ENCODE data around the gene DENND4B. TPM values are rescaled to one million over a fixed set of nuclear protein-coding genes. Genes with fewer than 3 reads are reported as not detected.

Gene DENND4B
- polyA plus RNA-seq, 2 donors = 14.7 to 31.6 TPM

- Histone ChIP-seq H3K36me3 (ENCODE audit: control insufficient read depth in 2 of 2, insufficient read depth in 2 of 2, low read length in 1 of 2) (peaks cover 7 to 27% of the 10 kb centered on the region in 2 donors), H3K27me3 (ENCODE audit: control insufficient read depth in 1 of 2, insufficient read depth in 2 of 2, low read length in 2 of 2) (no peaks in the 10 kb centered on the region), H3K4me1 (ENCODE audit: control insufficient read depth in 2 of 2, insufficient read depth in 2 of 2, low read length in 1 of 2) (no peaks in the 10 kb centered on the region), H3K9me3 (ENCODE audit: control insufficient read depth in 2 of 2, insufficient read depth in 1 of 2, low read depth in 1 of 2, low read length in 1 of 2) (no peaks in the 10 kb centered on the region), H3K4me3 (ENCODE audit: low read depth in 1 of 2, low read length in 2 of 2) (no peak overlapping the region), H3K27ac (ENCODE audit: low read depth in 2 of 2, low read length in 1 of 2) (no peak overlapping the region)
- WGBS, 2 donors = 90 to 95% methylated on average over 5 of the region's 5 CpGs
Measured at GRCh38 chr1:153929426-153929825, 17.1 kb downstream of the DENND4B start.

DNA sequence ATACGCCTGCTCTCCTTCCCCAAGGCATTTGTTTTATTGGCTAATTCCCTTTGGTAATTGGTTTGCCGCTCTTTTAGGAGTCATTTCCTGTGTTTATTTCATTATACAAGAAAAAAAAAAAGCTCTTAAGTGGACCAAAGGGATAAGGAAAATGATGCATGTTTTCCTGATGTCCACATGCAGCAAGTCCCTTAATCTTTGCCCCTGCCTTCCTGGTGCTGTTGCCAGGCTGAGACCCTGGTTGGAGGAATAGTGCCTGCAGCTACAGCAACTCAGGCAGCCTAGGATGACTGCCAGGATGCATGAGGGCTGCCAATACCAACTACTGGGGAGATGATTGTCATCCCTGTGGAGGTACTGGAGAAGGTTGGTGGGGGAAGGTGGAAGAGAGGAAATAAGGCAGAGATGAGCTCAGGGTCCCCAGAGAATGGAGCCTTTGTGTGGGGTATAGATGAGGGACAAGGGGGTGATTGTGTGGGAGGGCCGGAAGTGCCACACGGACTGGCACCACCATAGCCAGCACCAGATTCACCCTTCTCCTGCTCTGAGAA, 17.7 kb downstream of the DENND4B start:
- H3K4me3 ChIP-seq (ENCODE audit: low read depth in 1 of 2, low read length in 2 of 2) = no peak overlapping the region
- WGBS, 2 donors = 55 to 58% methylated on average over 4 of the region's 4 CpGs
- H3K27ac ChIP-seq (ENCODE audit: low read depth in 2 of 2, low read length in 1 of 2) = no peak overlapping the region

GRCh38 chr1:153928245-153928644, 18.3 kb downstream of the DENND4B start:
- Histone ChIP-seq H3K9me3 (ENCODE audit: control insufficient read depth in 2 of 2, insufficient read depth in 1 of 2, low read depth in 1 of 2, low read length in 1 of 2) (no peaks in the 10 kb centered on the region), H3K4me3 (ENCODE audit: low read depth in 1 of 2, low read length in 2 of 2) (no peak overlapping the region), H3K36me3 (ENCODE audit: control insufficient read depth in 2 of 2, insufficient read depth in 2 of 2, low read length in 1 of 2) (peaks cover 7 to 19% of the 10 kb centered on the region in 2 donors), H3K4me1 (ENCODE audit: control insufficient read depth in 2 of 2, insufficient read depth in 2 of 2, low read length in 1 of 2) (no peaks in the 10 kb centered on the region), H3K27ac (ENCODE audit: low read depth in 2 of 2, low read length in 1 of 2) (no peak overlapping the region), H3K27me3 (ENCODE audit: control insufficient read depth in 1 of 2, insufficient read depth in 2 of 2, low read length in 2 of 2) (no peaks in the 10 kb centered on the region)
- 68 to 77% methylated on average over 1 of the region's 1 CpG for WGBS, 2 donors

More for the DNA sequence above, 17.7 kb downstream of the DENND4B start:
- peaks cover 7 to 25% of the 10 kb centered on the region in 2 donors for H3K36me3 ChIP-seq (ENCODE audit: control insufficient read depth in 2 of 2, insufficient read depth in 2 of 2, low read length in 1 of 2)
- H3K4me1 ChIP-seq (ENCODE audit: control insufficient read depth in 2 of 2, insufficient read depth in 2 of 2, low read length in 1 of 2) = no peaks in the 10 kb centered on the region
- no peaks in the 10 kb centered on the region for H3K27me3 ChIP-seq (ENCODE audit: control insufficient read depth in 1 of 2, insufficient read depth in 2 of 2, low read length in 2 of 2)
- no peaks in the 10 kb centered on the region for H3K9me3 ChIP-seq (ENCODE audit: control insufficient read depth in 2 of 2, insufficient read depth in 1 of 2, low read depth in 1 of 2, low read length in 1 of 2)

GRCh38 chr1:153926405-153926804, 20.1 kb downstream of the DENND4B start:
- H3K36me3 ChIP-seq (ENCODE audit: control insufficient read depth in 2 of 2, insufficient read depth in 2 of 2, low read length in 1 of 2) = peaks cover 3 to 7% of the 10 kb centered on the region in 2 donors
- H3K4me1 ChIP-seq (ENCODE audit: control insufficient read depth in 2 of 2, insufficient read depth in 2 of 2, low read length in 1 of 2) = peaks cover 0 to 3% of the 10 kb centered on the region in 2 donors
- no peak overlapping the region for H3K27ac ChIP-seq (ENCODE audit: low read depth in 2 of 2, low read length in 1 of 2)
- no peak overlapping the region for H3K4me3 ChIP-seq (ENCODE audit: low read depth in 1 of 2, low read length in 2 of 2)
- H3K27me3 ChIP-seq (ENCODE audit: control insufficient read depth in 1 of 2, insufficient read depth in 2 of 2, low read length in 2 of 2) = no peaks in the 10 kb centered on the region
- H3K9me3 ChIP-seq (ENCODE audit: control insufficient read depth in 2 of 2, insufficient read depth in 1 of 2, low read depth in 1 of 2, low read length in 1 of 2) = no peaks in the 10 kb centered on the region
- WGBS, 2 donors = 76 to 84% methylated on average over 4 of the region's 4 CpGs

DNA sequence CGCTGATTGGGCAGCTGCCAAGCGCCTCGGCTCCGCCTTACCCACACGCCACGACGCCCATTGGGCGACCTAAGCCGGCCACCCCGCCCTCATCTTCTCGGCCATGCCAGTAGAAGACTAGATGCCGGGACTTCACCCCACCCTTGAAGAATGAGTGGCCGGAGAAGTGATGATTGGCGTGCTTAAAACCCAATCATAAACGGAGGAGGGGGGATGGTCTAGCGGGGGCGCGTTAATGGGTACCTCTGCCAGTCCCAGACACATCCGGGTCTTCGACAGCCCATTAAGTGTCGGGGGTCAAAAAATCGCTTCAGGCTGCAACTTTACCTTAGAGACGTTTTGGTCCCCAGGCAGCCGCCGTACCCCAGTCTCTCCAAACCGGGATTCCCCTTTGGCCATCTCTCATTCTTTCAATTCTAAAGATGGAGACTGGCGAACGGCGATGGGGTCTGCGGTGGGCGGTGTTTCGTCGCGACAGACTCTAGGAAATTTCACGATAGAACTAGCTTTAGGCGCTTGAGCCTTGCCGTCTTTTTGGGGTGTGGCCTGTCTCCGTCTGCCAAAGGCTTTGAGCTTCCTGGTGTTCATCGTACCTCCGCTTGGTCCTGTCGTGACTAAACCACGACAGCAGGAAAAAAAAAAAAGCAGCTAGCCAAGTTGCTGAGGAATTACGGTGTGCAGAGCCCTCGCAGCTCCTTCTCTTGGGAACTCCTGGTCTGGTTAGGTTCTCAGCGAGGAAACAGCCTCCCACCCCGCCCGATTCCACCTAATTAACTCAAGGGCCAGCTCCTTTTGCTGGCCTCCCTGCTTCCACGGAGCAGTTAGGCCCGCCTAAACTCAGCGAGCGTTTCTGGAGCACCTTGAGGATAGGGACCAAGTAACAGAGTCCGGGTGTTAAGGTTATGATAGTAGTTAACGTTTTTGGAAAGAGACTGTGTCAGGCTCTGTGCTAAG, 23.3 kb downstream of the DENND4B start, which contains the start of gene GATAD2B:
GATAD2B (minus strand) TSS at position 1 of the 954 bp plus-strand sequence. CDS start 94,625 bp downstream, outside the sequence.
- Histone ChIP-seq H3K4me1 (ENCODE audit: control insufficient read depth in 2 of 2, insufficient read depth in 2 of 2, low read length in 1 of 2) (peaks cover 0 to 3% of the 10 kb centered on the region in 2 donors), H3K9me3 (ENCODE audit: control insufficient read depth in 2 of 2, insufficient read depth in 1 of 2, low read depth in 1 of 2, low read length in 1 of 2) (no peaks in the 10 kb centered on the region), H3K27me3 (ENCODE audit: control insufficient read depth in 1 of 2, insufficient read depth in 2 of 2, low read length in 2 of 2) (no peaks in the 10 kb centered on the region), H3K4me3 (ENCODE audit: low read depth in 1 of 2, low read length in 2 of 2) (peak within 1 kb of the TSS; percentile 80 to 97), H3K36me3 (ENCODE audit: control insufficient read depth in 2 of 2, insufficient read depth in 2 of 2, low read length in 1 of 2) (no peaks in the 10 kb centered on the region), H3K27ac (ENCODE audit: low read depth in 2 of 2, low read length in 1 of 2) (peak within 1 kb of the TSS; percentile 93 to 94)
- WGBS, 2 donors = 0% methylated on average over 53 of the region's 53 CpGs

GRCh38 chr1:153922076-153922971, 24.2 kb downstream of the DENND4B start:
- Histone ChIP-seq H3K4me1 (ENCODE audit: control insufficient read depth in 2 of 2, insufficient read depth in 2 of 2, low read length in 1 of 2) (peaks cover 0 to 3% of the 10 kb centered on the region in 2 donors), H3K27ac (ENCODE audit: low read depth in 2 of 2, low read length in 1 of 2) (peak overlapping the region; percentile 93 to 94), H3K36me3 (ENCODE audit: control insufficient read depth in 2 of 2, insufficient read depth in 2 of 2, low read length in 1 of 2) (no peaks in the 10 kb centered on the region), H3K9me3 (ENCODE audit: control insufficient read depth in 2 of 2, insufficient read depth in 1 of 2, low read depth in 1 of 2, low read length in 1 of 2) (no peaks in the 10 kb centered on the region), H3K4me3 (ENCODE audit: low read depth in 1 of 2, low read length in 2 of 2) (peak overlapping the region; percentile 80 to 97), H3K27me3 (ENCODE audit: control insufficient read depth in 1 of 2, insufficient read depth in 2 of 2, low read length in 2 of 2) (no peaks in the 10 kb centered on the region)
- 1 to 2% methylated on average over 33 to 77 of the region's 86 CpGs for WGBS, 2 donors

- peaks cover 0 to 3% of the 10 kb centered on the region in 2 donors for H3K4me1 ChIP-seq (ENCODE audit: control insufficient read depth in 2 of 2, insufficient read depth in 2 of 2, low read length in 1 of 2)
- H3K27ac ChIP-seq (ENCODE audit: low read depth in 2 of 2, low read length in 1 of 2) = peak overlapping the region; percentile 7 to 74
- no peaks in the 10 kb centered on the region for H3K9me3 ChIP-seq (ENCODE audit: control insufficient read depth in 2 of 2, insufficient read depth in 1 of 2, low read depth in 1 of 2, low read length in 1 of 2)
- H3K36me3 ChIP-seq (ENCODE audit: control insufficient read depth in 2 of 2, insufficient read depth in 2 of 2, low read length in 1 of 2) = no peaks in the 10 kb centered on the region
- 2% methylated on average over 10 of the region's 10 CpGs for WGBS, 2 donors
- H3K4me3 ChIP-seq (ENCODE audit: low read depth in 1 of 2, low read length in 2 of 2) = peak overlapping the region; percentile 80 to 97
- H3K27me3 ChIP-seq (ENCODE audit: control insufficient read depth in 1 of 2, insufficient read depth in 2 of 2, low read length in 2 of 2) = no peaks in the 10 kb centered on the region
Measured at GRCh38 chr1:153921803-153922075, 24.8 kb downstream of the DENND4B start.

DNA sequence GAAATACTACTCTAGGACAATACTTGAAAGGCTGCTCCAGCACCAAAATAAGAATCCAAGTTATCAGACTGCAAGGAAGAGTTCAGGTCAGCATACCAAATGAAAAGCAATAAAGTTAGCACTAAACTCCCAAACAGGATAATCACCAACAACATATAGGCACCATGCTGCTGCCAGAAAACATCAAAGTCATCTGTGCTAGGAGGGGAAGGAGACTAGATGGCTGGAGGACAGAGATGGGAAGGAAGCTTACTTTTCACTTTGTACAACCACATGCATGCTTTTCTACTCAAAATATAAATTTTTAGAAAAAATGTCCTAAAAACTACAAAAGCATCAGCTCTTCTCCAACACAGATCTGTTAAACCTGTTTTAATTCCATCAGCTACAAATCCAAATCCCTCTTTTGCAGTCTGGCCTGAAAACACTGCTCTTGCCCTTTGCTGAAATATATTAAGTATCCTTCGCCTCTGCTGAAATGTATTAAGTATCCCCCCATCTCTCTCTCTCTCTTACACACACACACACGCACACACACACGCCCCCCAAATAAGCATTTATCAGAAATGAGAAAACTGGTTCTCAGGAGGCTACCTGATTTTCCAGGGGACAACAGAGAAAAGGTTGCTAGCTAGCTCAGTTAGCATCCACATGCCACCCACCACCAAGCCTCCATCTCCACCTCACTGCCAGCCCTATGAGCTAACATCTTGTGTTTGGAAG, 25.3 kb downstream of the DENND4B start:
- 24 to 27% methylated on average over 3 of the region's 3 CpGs for WGBS, 2 donors
- Histone ChIP-seq H3K4me1 (ENCODE audit: control insufficient read depth in 2 of 2, insufficient read depth in 2 of 2, low read length in 1 of 2) (peaks cover 0 to 3% of the 10 kb centered on the region in 2 donors), H3K4me3 (ENCODE audit: low read depth in 1 of 2, low read length in 2 of 2) (peak overlapping the region; percentile 80 to 97), H3K27ac (ENCODE audit: low read depth in 2 of 2, low read length in 1 of 2) (peak overlapping the region; percentile 7 to 74), H3K27me3 (ENCODE audit: control insufficient read depth in 1 of 2, insufficient read depth in 2 of 2, low read length in 2 of 2) (no peaks in the 10 kb centered on the region), H3K9me3 (ENCODE audit: control insufficient read depth in 2 of 2, insufficient read depth in 1 of 2, low read depth in 1 of 2, low read length in 1 of 2) (no peaks in the 10 kb centered on the region), H3K36me3 (ENCODE audit: control insufficient read depth in 2 of 2, insufficient read depth in 2 of 2, low read length in 1 of 2) (no peaks in the 10 kb centered on the region)
